Activated CD4-positive, CD25-positive, alpha-beta regulatory T cell treated with anti-CD3 and anti-CD28 coated beads, Interleukin-2, amount 50 U/mL, for 72 hours (primary cell): ENCODE data around the gene DMAP1.

Experiments used
- DNase-seq: peaks from one replicate; pipeline ENCODE4 v3.0.0; 2021

Gene DMAP1

GRCh38 chr1:44229435-44230167, 16.3 kb downstream of the DMAP1 start:
- DNase-seq: no peak

DNA sequence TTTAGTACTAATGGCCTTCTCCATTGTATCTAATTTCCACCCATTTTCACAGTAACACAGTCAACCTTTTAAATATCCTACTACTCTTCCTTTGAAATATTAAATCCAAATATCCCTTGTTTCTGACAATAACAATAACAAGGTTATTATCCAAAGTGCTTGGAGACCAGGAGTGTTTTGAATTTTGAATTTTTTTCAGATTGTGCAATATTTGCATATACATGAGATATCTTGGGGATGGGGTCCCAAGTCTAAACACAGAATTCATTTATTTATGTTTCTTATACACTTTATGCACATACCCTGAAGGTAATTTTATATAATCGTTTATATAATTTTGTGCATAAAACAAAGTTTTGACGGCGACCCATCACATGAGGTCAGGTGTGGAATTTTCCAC, 17.5 kb downstream of the DMAP1 start:
- DNase-seq: no peak

- no peak for DNase-seq
Measured at GRCh38 chr1:44233593-44233992, 20.3 kb downstream of the DMAP1 start.

DNA sequence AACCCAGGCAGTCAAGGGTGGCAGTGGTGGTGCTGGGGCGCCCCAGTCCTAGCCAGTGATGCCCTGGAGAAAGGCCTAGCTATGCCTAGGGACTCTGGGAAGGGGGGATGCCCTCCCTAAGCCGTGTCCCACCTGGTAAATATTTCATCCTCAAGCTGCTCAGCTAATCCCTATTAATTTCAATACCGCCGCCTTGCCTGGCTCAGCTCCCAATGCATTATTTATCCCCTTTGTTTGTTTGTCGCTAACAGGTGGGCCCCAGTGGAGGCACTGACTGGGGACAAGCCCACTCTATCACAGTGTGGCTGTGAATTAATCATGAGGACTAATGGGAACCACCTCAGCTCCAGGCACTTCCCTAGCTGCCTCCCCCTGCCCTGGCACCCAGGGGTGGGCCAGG, 22.5 kb downstream of the DMAP1 start:
- DNase-seq: no peak

DNA sequence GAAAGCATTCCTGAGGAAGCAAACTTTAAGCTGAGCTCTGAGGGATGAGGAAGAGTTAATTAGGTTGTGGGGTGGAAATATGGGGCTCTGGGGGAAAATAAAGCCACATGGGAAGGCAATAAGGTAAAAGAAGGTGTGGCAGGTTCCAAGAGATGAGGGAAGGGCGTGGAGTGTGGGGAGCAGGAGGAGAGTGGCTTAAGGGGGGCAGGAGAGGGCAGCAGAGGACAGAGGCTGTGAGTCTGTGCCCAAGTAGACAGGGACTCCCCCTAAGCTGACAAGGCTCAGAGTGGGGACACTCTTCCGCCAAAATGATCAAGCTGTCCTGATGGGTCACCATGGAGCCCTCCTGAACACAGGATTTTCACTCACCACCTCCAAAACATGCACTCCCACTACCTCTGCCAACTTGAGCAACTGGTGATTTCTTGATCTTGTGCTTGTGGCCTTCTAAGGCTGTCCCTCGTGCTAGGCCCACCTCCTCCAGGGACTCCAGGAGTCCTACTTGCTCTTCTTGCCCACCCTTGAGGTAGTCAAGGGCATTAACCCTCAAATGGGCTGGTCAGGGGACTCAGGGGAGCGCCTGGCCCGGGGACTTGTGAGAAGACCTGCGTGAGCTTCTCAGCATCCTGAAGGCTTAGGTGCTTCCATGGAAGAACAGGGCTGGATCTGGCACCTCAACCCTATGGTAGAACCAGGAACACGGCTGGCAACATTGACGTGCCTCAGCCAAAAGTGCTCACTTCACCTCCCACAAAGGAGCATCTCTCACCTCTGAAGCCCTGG, 23.4 kb downstream of the DMAP1 start:
- DNase-seq: no peak

GRCh38 chr1:44237721-44238457, 24.6 kb downstream of the DMAP1 start:
- DNase-seq: no peak

DNA sequence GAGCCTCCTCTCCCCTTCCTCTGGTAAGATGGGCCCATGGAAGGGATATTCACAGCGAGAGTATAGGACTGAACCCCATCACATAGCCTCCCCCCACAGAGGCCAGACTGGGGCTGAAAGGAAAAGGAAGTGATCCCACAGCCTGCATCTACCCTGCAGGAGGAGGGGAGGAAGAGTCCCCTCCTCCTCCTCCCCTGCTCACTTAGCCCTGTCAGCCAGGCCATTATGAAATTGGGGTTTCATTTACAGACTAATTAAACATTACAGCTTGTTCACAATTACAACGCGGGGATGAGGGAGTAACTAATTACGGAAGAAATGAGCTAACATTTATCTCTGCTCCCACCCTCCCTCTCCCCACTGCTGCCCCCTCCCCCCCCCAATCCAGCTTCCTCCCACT, 25.4 kb downstream of the DMAP1 start:
- DNase-seq: no peak

DNA sequence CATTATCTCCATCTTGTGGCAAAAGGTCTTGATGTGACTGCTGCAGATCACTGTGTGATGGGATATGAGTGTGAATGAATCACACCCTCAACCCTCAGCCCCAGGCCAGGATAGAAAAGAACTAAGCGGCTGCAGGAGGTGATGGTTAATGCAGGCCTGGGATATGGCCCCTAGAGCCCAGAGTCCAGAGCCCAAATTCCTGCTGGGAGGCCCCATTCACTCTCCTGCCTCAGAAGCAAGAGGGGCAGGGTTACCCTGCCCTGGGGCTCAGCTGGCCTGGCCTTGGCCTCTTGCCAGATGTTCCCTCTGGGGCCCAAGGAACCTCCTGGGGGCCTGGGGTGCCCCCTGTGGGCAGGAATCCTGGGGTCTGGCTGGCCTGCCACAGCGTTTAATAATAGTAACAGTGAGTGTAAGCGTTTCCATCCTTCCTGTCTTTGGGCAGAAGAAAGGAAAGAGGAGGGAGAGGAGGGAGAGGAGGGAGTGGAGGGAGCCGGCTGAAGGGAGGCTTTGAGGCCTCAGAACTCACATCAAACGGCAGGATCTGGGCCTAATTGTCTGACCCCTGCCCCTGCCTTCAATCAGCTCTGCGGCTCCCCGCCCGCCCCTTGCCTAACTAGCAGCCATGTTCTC, 26.2 kb downstream of the DMAP1 start:
- no peak for DNase-seq

GRCh38 chr1:44239961-44240371, 26.7 kb downstream of the DMAP1 start:
- no peak for DNase-seq

DNA sequence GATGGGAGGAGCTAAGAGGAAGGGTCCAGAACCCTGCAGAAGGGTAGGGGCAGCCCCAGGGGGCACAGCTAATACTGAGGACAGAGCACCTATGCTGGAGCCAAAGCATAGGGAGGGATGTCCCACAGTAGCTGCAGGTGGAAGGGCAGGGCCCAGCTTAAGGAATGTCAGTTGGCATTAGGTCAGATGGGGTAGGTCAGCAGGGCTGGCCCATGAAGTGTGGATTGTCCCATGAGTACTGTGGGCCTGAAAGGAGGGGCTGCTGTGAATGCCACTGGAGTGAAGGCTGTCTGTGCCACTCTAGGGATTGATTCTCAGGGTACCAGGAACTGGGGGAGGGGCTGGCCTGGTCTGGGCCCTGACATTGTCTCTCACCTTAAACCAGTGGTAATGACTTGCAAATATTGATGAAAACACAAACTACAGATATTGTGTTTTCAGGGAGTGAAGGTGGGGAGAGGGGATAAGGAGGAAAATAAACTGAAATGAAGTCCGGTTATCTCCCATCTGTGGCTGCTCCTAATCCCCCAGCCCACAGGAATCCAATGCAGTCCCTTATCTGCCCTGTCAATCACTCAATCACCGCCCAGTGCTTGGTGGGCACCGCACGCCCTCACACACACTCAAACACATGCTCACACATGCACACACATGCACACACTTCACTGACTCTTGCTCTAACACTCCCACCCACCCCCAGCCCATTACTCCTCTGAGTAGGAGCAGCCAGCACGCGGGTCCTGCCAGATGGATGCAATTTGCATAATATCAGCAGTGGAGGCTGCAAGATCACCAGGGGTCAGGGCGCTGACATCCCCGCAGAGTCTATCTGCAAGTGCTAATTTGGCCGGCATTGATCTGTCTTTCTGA, 27.8 kb downstream of the DMAP1 start:
- DNase-seq: no peak

- no peak for DNase-seq
Measured at GRCh38 chr1:44242746-44243145, 29.5 kb downstream of the DMAP1 start.

GRCh38 chr1:44243782-44244495, 30.7 kb downstream of the DMAP1 start:
- DNase-seq: no peak

GRCh38 chr1:44244986-44245385, 31.7 kb downstream of the DMAP1 start:
- no peak for DNase-seq

DNA sequence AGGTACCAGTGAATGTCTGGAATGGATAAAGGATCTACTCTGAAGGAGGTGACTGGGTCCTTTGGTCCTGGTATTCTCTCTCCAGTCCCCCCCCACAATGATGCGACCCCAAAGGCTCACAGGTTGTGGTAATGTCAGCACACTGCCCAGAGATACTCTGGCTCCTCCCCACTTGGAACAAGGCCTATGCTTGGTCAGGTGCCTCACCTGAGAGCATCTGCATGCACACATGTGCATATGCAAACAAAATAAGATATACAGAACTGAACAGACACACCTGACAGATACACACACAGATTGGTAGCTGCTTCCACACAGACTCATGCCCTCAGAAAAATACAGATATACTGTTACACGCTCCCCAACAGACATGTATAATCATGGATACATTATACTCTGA, 33.5 kb downstream of the DMAP1 start:
- no peak for DNase-seq

GRCh38 chr1:44249543-44249942, 36.3 kb downstream of the DMAP1 start:
- DNase-seq: no peak

DNA sequence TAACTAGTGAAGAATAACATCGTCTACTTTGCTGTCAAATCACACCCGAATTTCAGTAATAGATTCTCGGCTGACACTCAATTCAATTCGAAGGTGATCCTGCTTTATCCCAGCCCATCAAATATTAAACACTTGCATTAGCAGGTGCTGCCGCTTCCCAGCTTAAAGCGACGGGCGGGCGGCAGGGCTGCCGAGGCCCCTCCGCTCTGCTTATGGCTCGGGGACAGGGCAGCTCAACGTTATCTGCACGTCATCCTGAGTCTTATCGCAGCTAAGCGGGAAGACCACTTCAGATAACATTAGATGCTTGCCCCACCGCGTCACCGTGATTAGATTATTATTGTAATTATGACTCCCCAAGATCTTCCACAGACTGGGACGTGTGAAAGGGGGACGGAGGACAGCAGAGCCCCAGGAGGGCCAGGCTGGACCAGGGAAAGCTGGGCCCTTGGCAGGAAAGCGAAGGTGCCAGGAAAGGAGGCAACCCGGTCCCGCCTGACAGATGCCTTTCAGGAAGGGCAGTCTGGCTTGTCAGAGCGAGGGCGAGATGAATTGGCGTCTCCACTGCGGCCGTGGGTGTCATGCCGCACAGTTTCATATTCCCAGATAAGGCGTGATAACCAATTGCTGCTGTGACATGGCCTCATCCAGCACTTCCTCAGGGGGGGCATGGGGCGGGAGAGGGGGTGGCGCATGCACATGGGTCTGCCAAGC, 37.0 kb downstream of the DMAP1 start:
- DNase-seq: no peak

- DNase-seq: no peak
Measured at GRCh38 chr1:44251486-44251885, 38.2 kb downstream of the DMAP1 start.

DNA sequence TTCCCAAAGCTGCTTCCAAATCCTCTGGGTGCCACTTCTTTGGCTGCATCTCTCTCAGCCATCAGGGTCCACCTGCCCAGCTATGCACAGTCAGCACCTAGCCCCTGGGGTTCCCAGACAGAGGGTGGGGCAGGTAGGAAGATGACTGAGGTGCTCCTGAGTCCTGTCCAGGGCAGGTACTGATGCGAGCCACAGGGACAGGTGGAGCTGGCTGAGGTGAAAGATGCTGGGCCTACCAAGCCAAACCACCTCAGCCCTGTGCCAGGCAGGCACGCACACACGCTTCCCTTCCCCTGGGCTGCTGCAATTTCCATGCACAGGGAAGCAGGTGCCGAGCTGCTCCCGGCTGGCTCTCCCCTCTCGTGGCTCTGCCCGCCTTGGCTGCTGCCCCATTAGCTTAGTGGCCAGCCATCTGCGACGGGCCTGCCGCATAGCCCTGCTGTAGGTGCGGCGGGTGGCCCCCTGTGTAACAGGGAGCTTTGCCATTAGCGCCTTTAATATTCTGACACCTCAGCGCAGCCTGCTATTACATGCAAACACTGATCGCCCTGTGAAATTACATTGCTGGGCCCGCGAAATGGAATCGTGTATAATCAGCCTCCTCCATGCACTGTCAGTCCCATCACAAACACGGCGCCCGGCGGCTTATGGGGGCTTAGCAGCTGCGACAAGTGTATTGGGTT, 38.9 kb downstream of the DMAP1 start:
- no peak for DNase-seq

- DNase-seq: no peak
Measured at GRCh38 chr1:44254392-44254910, 41.2 kb downstream of the DMAP1 start.
